Activated T-helper 1 cell treated with anti-CD3 and anti-CD28 coated beads, Interleukin-12 subunit alpha, Interleukin-12 subunit beta, Interleukin-2, Interleukin-4 antibody, amounts not matched to agents 30 ng/mL and 10 ng/mL and 1 ng/mL, durations not matched to agents 14 hours and 24 hours and 36 hours (primary cell): ENCODE results near the gene TLCD5. TPM values are rescaled to one million over a fixed set of nuclear protein-coding genes. Genes with fewer than 3 reads are reported as not detected.

ENCODE experiments used
- DNase-seq: peaks from one replicate; pipeline ENCODE4 v3.0.0; 2021; ENCODE audit warnings: low spot score
- H3K27ac Mint-ChIP-seq: one replicate; pipeline ENCODE4 v1.8.0; 2021; ENCODE audit warnings: mild to moderate bottlenecking, mixed read lengths
- H3K27me3 Mint-ChIP-seq: one replicate; pipeline ENCODE4 v1.8.0; 2022; ENCODE audit warnings: mild to moderate bottlenecking, moderate library complexity, mixed read lengths; ENCODE audit not compliant: insufficient read depth
- H3K36me3 Mint-ChIP-seq: one replicate; pipeline ENCODE4 v1.8.0; 2021; ENCODE audit warnings: low read depth, mixed read lengths
- H3K4me1 Mint-ChIP-seq: one replicate; pipeline ENCODE4 v1.8.0; 2021; ENCODE audit warnings: low read depth, mixed read lengths
- H3K4me3 Mint-ChIP-seq: one replicate; pipeline ENCODE4 v1.8.0; 2021; ENCODE audit warnings: mild to moderate bottlenecking, moderate library complexity, mixed read lengths
- H3K9me3 Mint-ChIP-seq: one replicate; pipeline ENCODE4 v1.8.0; 2021; ENCODE audit warnings: mixed read lengths
- intact Hi-C: fragments of 100-400 bp; cut with micrococcal nuclease; formaldehyde crosslinking; loops from one replicate; pipeline ENCODE4 v1.15.1; 2024
- total RNA-seq: library from RNA; stranded (reverse); gene quantifications from 2 replicates; pipeline ENCODE4 v1.2.3, GENCODE V29; 2022

TLCD5 gene
- total RNA-seq, 1 donor from 2014 or later: 1.7 TPM

DNA sequence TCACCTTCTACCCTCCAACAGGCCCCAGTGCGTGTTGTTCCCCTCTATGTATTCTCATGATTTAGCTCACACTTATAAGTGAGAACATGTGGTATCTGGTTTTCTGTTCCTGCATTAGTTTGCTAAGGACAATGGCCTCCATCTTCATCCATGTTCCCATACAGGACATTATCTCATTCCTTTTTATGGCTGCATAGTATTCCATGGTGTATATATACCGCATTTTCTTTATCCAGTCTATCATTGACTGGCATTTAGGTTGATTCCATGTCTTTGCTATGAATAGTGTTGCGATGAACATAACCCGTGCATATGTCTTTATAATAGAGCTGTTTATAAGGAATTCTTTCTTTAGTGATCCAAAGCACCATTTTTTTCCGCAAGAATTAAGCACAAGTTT, 28.5 kb upstream of the TLCD5 start:
- no peaks in the 10 kb centered on the region for H3K9me3 Mint-ChIP-seq

DNA sequence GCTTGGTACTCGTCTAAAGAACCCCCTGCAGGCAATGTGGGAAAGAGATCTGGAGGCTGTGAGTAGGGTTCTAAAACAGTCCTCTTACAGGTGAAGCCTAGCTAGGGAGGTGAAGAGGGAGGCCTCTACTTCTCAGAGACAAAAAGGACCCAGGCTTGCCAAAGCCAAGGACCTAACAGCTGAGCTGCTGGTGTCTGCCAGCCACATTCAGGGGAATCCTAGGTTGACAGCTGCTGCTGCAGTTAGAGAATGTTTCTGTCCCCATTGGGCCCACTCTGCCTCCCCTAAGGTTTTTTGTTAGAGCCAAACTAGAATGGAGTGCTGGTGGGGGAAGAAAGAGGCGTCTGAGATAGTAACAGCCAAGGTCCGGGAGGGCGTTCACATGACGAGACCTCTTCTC, 26.6 kb upstream of the TLCD5 start:
- no peaks in the 10 kb centered on the region for H3K36me3 Mint-ChIP-seq
- DNase-seq: no peak
- no peak overlapping the region for H3K4me3 Mint-ChIP-seq
- intact Hi-C loops: no loop called here
- no peaks in the 10 kb centered on the region for H3K9me3 Mint-ChIP-seq
- H3K27ac Mint-ChIP-seq: no peak overlapping the region
- peaks cover 43% of the 10 kb centered on the region for H3K27me3 Mint-ChIP-seq
- no peaks in the 10 kb centered on the region for H3K4me1 Mint-ChIP-seq

More for the DNA sequence above, 28.5 kb upstream of the TLCD5 start:
- Mint-ChIP-seq H3K4me1 (no peaks in the 10 kb centered on the region), H3K27me3 (peaks cover 38% of the 10 kb centered on the region), H3K4me3 (no peak overlapping the region), H3K36me3 (no peaks in the 10 kb centered on the region), H3K27ac (no peak overlapping the region)
- intact Hi-C loops: no loop called here
- no peak for DNase-seq

DNA sequence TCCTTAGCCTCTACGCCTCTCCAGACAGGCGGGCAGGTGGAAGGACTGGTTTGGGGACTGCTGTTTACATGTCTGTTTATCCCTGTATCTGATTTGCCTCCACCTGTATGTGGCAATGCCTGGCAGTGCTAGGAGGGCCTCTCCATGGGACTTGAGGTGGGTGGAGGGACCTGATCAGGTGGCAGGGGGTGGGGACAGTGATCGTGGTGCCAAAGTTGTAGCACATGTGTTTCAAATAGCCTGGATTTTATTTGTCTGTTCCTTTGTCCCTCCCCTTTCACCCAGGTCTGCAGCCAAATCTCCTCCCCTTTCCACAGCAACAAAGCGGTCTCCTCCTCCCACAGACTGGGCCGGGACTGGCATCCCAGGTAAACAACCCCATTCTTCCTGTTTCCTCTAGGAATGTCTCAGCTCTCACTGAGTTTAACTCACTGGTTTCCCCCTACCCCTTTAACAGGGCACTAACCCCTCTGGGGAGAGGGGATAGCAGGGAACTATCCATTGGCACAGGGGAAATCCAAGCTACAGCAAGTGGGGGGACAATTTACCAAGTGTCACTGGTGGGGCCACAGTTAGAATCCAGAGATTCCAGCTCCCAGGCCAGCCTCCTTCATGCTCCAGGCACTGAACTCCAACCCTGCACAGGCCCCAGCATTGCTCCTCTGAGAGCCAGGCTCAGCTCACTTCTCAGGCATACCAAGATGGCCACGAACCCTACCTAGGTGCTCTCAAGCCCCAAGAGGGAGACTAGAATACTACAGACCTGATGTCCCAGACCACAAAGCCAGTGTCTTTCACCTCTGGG, 22.9 kb upstream of the TLCD5 start:
- Mint-ChIP-seq H3K4me1 (no peaks in the 10 kb centered on the region), H3K27me3 (peaks cover 30% of the 10 kb centered on the region), H3K27ac (no peak overlapping the region), H3K4me3 (no peak overlapping the region), H3K36me3 (no peaks in the 10 kb centered on the region), H3K9me3 (no peaks in the 10 kb centered on the region)
- intact Hi-C loops: no loop called here
- no peak for DNase-seq

DNA sequence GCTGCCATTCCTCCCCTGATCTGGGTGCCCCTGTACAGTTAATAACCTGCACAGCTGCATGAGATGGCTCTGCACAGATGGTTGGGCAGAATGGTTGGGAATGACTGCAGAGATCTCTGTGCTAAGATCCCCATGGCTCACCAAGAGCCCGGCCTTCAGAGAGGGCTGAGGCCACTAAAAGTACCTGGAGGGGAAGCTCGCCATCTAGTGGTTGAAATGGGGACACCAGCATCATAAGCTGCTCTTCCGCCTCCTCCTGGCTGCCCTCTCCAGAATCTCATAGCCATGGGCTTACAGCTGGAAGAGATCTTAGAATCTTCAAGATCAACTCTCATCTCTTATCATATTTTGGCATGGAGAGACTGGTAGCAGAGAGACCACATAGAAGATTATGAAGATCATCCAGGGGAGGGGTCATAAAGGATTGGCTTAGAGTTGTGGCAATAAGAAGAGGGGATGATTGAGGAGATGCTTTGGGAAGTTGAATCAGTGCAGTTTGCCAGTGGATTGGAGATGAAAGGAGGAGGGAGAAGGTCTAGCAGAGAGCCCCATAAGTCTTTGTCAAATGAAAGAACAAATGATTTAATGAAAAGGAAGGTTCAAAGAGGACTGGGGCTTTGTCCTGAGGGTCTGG, 22.0 kb upstream of the TLCD5 start:
- Mint-ChIP-seq H3K36me3 (no peaks in the 10 kb centered on the region), H3K4me1 (no peaks in the 10 kb centered on the region), H3K27ac (peak overlapping the region; percentile 7), H3K4me3 (no peak overlapping the region), H3K9me3 (no peaks in the 10 kb centered on the region), H3K27me3 (peaks cover 26% of the 10 kb centered on the region)
- DNase-seq: peak; percentile 46
- intact Hi-C loops: loop anchor here (1.0 kb wide), 2 partner anchors 68 to 131 kb away; no protein-coding TSS in a partner anchor

DNA sequence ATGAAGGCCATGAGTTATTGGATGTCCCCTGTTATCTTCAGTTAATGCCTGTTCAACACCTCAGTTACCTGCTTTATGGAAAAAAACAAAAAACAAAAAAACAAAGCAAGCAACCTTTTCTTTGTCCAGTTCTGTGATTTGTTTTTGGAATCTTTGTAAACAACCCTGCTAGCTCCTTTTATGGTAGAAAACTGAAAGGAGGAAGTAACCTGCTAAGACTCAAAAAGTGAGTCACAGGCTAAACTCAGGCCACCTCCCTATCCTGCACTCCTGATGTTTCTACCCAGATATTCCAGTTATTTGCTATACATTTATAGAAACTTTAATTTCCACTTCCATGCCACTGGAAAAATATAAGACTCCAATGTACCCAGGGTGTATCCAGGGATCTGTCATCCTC, 20.6 kb upstream of the TLCD5 start:
- no peak for DNase-seq
- H3K27ac Mint-ChIP-seq: no peak overlapping the region
- intact Hi-C loops: no loop called here
- H3K4me3 Mint-ChIP-seq: no peak overlapping the region
- H3K9me3 Mint-ChIP-seq: no peaks in the 10 kb centered on the region
- no peaks in the 10 kb centered on the region for H3K4me1 Mint-ChIP-seq
- H3K27me3 Mint-ChIP-seq: peaks cover 16% of the 10 kb centered on the region
- H3K36me3 Mint-ChIP-seq: no peaks in the 10 kb centered on the region

DNA sequence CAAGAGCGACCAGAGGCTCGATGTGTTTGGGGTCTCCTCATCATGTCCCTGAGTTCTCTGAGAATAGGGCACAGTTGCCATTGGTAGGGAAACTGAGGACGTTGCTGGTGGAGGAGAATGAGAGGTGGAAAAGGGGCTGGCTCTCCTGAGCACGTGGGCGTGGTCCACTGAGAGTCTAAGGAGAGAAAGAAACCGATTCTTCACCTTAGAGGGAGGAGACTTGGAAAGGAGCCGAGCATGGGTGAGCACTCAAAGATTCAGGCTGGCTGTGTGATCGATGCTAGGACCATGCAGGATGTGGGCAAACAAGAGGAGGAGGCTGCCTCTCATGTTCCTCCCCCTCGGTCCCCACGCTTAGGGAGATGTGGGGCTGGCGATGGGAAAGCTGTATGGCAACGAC, 19.8 kb upstream of the TLCD5 start:
- no peak for DNase-seq
- no peaks in the 10 kb centered on the region for H3K9me3 Mint-ChIP-seq
- intact Hi-C loops: no loop called here
- no peak overlapping the region for H3K4me3 Mint-ChIP-seq
- H3K36me3 Mint-ChIP-seq: no peaks in the 10 kb centered on the region
- H3K27ac Mint-ChIP-seq: no peak overlapping the region
- peaks cover 16% of the 10 kb centered on the region for H3K27me3 Mint-ChIP-seq
- no peaks in the 10 kb centered on the region for H3K4me1 Mint-ChIP-seq

DNA sequence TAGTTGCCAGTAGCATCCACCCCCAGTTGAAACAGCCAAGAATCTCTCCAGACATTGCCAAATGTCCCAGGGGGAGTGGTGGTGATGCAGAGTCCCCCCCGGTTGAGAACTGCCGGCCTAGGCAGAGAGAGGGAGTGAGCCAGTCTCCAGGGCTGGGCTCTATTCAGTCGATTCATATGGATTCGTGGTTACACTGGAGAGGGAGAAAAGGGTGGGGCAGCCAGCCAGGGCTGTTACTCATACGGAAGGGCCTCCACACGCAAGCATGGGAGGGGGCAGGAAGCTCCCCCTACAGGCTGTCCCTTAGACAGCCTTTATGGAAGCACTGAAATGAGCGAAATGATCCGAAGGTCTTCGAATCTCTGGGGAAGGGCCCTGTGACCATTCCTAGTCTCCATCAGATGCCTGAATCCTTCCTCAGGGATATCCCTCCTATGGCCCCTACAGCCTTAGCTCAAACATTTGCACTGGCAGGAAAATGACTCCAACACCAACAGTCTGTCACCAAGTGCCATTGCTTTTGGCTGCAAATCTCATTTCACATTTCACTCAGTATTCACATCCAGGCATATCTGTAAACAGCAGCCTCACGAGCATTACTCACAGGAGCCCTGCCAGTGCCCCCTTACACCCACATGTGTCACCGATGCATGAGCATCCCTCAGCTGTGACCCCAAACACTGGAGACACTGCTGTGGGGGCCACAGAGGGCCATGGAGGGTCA, 18.4 kb upstream of the TLCD5 start:
- DNase-seq: no peak
- Mint-ChIP-seq H3K4me1 (no peaks in the 10 kb centered on the region), H3K27me3 (peaks cover 12% of the 10 kb centered on the region), H3K36me3 (no peaks in the 10 kb centered on the region), H3K9me3 (no peaks in the 10 kb centered on the region), H3K4me3 (no peak overlapping the region), H3K27ac (no peak overlapping the region)
- intact Hi-C loops: no loop called here

DNA sequence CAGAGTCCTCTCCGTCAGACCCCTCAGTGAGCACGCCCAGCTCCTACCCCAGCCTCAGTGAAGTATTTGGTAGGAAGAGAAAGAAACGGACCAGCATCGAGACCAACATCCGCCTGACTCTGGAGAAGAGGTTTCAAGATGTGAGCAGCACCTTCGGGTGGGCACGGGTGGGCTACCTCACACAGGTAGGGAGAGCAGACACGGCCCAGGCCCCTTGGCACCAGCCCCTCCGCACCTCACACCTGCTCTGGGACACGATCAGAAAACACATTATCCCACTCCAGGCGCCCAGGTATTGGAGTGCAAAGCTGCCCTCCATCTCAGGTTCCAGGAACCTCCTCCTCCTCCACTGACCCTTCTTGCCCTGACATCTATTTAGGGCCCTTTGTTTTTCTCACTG, 17.6 kb upstream of the TLCD5 start:
- Mint-ChIP-seq H3K4me1 (no peaks in the 10 kb centered on the region), H3K9me3 (no peaks in the 10 kb centered on the region), H3K4me3 (no peak overlapping the region), H3K27ac (no peak overlapping the region), H3K27me3 (peaks cover 6% of the 10 kb centered on the region), H3K36me3 (no peaks in the 10 kb centered on the region)
- intact Hi-C loops: no loop called here
- DNase-seq: no peak

DNA sequence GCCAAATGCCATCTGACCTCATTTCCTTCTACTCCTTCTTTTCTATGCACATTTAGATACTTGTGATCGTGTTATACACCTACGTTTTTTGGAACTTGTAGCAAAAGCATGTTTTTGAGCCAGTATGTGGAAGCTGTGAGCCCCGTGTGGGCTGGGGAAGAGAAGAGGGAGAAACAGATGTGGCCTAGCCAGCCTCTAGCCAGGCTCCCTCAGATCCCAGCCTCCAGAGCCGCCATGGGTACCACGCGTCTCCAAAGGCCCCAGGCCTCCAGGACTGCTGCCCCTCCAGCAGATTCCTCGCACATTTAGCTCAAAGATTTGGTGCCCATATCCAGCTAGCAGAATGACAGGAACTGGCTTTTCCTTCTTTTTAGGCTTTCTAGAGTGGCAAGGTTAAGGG, 17.0 kb upstream of the TLCD5 start:
- H3K27ac Mint-ChIP-seq: no peak overlapping the region
- intact Hi-C loops: no loop called here
- H3K4me3 Mint-ChIP-seq: no peak overlapping the region
- H3K4me1 Mint-ChIP-seq: no peaks in the 10 kb centered on the region
- DNase-seq: no peak
- H3K27me3 Mint-ChIP-seq: peaks cover 7% of the 10 kb centered on the region
- H3K36me3 Mint-ChIP-seq: no peaks in the 10 kb centered on the region
- H3K9me3 Mint-ChIP-seq: no peaks in the 10 kb centered on the region

DNA sequence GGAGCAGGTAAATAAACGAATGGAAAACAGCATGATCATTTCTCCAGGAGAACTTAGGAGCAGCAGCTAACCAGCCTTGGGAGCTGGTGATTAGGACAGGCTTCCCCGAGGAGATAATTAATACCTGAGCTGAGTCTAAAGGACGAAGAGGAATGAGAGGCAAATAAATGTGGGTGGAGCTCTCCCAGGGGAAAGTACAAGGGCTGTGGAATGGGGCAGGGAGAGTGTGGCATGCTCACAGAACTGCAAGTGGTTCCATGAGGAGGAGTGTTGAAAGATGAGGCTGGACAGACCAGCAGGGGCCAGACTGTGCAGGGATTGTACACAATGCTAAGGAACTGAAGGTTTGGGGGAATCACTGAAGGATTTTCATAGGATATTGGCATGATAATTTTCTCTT, 14.2 kb upstream of the TLCD5 start:
- intact Hi-C loops: no loop called here
- no peak overlapping the region for H3K27ac Mint-ChIP-seq
- DNase-seq: no peak

DNA sequence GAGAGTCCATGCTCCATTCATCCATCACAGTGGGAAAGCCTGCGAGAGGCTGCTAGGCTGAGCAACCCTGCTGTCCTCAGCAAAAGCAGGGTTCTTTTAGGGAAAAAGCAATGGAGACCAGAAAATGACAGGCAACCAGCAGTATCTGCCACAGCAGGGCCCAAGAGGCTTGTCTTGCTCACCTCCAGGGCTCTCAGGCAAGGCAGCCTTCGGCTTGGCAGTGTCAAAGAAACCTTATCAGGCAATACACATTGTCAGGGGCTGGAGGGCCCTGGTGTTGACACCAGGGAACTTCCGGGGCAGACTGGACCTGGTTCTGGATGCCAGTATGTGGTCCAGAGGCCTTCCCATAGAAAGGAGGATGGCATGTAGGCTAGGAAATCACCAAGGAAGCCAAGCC, 10.2 kb upstream of the TLCD5 start:
- Mint-ChIP-seq H3K36me3 (no peaks in the 10 kb centered on the region), H3K4me3 (no peak overlapping the region), H3K27me3 (peaks cover 25% of the 10 kb centered on the region), H3K27ac (no peak overlapping the region), H3K4me1 (no peaks in the 10 kb centered on the region), H3K9me3 (no peaks in the 10 kb centered on the region)
- DNase-seq: no peak
- intact Hi-C loops: no loop called here

More for the DNA sequence above, 14.2 kb upstream of the TLCD5 start:
- peaks cover 6% of the 10 kb centered on the region for H3K27me3 Mint-ChIP-seq
- H3K4me1 Mint-ChIP-seq: no peaks in the 10 kb centered on the region
- H3K9me3 Mint-ChIP-seq: no peaks in the 10 kb centered on the region
- H3K4me3 Mint-ChIP-seq: no peak overlapping the region
- no peaks in the 10 kb centered on the region for H3K36me3 Mint-ChIP-seq

DNA sequence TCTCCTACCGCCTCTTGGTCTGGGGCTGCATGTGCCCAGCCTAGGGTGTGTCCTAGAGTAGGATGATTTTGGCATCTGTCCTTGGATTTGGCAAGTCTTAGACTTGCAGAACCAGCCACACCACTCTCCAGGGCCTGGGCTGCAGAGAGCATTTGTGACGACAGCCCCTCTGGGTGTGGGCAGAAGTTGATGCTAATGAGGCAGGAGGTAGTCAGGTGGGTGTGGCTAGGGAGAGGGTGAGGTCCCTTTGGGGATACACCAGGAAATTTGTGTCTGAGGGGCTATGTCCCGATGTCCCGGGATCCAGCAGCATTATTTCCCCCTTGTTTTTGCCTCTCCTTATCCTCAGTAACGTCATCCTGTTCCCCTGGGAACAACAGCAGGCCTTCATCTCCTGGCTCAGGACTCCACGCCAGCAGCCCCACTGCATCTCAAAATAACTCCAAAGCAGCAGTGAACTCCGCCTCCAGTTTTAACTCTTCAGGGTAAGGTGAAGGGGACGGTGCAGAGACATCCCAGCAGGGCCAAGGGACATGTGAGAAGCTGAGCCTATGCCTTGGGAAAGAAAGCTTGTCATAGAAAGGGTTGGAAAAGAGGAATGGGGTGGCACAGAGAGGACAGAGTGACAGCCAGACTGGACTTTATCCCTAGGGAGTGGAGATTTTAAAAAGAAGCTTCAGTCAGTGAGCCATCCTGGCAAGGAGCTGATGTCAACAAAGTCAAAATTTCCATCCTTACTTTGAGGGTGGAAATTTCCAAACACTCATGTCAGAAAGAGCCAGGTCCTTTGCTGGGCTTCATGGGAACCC, 8.0 kb upstream of the TLCD5 start:
- Mint-ChIP-seq H3K27ac (no peak overlapping the region), H3K4me3 (no peak overlapping the region)
- DNase-seq: no peak

More for the DNA sequence above, 8.0 kb upstream of the TLCD5 start:
- Mint-ChIP-seq H3K9me3 (no peaks in the 10 kb centered on the region), H3K36me3 (no peaks in the 10 kb centered on the region), H3K4me1 (no peaks in the 10 kb centered on the region), H3K27me3 (peaks cover 30% of the 10 kb centered on the region)
- intact Hi-C loops: no loop called here
